Measurements from ENCODE around the gene RAVER1.

- TF ChIP-seq, protein P1, sequence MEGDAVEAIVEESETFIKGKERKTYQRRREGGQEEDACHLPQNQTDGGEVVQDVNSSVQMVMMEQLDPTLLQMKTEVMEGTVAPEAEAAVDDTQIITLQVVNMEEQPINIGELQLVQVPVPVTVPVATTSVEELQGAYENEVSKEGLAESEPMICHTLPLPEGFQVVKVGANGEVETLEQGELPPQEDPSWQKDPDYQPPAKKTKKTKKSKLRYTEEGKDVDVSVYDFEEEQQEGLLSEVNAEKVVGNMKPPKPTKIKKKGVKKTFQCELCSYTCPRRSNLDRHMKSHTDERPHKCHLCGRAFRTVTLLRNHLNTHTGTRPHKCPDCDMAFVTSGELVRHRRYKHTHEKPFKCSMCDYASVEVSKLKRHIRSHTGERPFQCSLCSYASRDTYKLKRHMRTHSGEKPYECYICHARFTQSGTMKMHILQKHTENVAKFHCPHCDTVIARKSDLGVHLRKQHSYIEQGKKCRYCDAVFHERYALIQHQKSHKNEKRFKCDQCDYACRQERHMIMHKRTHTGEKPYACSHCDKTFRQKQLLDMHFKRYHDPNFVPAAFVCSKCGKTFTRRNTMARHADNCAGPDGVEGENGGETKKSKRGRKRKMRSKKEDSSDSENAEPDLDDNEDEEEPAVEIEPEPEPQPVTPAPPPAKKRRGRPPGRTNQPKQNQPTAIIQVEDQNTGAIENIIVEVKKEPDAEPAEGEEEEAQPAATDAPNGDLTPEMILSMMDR (IDR thresholded peaks at IDR 0.05), result no peak
- TF ChIP-seq POLR2A (IDR thresholded peaks at IDR 0.05) (no peak), POLR2AphosphoS5 (IDR thresholded peaks at IDR 0.05; ENCODE audit: insufficient read depth in 1 of 2, low read depth in 1 of 2) (no peak)
These were observed 42.3 kb downstream of the RAVER1 start for GRCh38 chr19:10290876-10291553.

All from vagina (tissue), 2 donors.